GM18907 (cell line): ENCODE data around the gene URAD.
"Not testable (repeated sequence)": the region's sequence is repeated elsewhere in the genome, so short reads cannot be mapped to it uniquely, and the experiment has no call there.

ENCODE experiments used
- ATAC-seq: cut with Tn5 transposase; IDR thresholded peaks from one replicate; pipeline ENCODE4 v1.9.1; 2021; ENCODE audit warnings: mild to moderate bottlenecking, moderate library complexity; ENCODE audit not compliant: unreplicated experiment

URAD gene

DNA sequence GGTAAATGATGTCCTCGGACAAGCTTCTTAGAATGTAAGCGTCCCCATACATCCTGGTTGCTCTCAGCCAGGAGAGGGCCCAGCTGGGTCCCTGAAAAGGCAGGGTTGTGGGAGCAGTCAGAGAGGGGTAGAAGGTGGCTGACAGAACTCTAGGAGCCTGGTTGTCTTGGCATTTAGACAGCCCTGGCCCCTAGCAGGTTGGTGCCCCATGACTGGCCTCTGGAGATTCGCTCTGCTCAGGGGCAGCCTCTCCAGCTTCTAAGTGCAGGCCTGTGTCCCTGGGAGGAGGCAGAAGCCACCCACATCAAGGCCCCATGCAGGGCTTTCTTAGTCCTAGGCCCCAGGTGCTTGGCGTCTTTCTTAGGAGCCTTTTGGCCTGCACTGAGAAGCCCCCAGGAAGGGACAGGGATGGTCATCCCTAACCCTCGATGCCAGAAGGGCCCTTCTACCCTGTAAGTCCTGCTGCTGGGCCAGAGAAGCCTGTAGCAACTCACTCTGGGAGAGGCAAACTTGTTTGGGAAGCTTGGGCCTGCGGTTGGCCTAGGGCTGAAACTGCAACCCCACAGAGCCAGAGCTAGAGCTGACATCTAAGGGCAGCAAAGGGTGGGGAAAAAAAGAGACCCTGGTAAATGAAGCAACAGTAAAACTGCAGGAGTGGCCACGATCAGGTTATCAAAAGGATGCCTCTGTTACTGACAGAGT lies 16.6 kb downstream of the URAD start:
- ATAC-seq, result no peak

GRCh38 chr13:27971236-27971645 lies 17.3 kb downstream of the URAD start:
- no peak for ATAC-seq

DNA sequence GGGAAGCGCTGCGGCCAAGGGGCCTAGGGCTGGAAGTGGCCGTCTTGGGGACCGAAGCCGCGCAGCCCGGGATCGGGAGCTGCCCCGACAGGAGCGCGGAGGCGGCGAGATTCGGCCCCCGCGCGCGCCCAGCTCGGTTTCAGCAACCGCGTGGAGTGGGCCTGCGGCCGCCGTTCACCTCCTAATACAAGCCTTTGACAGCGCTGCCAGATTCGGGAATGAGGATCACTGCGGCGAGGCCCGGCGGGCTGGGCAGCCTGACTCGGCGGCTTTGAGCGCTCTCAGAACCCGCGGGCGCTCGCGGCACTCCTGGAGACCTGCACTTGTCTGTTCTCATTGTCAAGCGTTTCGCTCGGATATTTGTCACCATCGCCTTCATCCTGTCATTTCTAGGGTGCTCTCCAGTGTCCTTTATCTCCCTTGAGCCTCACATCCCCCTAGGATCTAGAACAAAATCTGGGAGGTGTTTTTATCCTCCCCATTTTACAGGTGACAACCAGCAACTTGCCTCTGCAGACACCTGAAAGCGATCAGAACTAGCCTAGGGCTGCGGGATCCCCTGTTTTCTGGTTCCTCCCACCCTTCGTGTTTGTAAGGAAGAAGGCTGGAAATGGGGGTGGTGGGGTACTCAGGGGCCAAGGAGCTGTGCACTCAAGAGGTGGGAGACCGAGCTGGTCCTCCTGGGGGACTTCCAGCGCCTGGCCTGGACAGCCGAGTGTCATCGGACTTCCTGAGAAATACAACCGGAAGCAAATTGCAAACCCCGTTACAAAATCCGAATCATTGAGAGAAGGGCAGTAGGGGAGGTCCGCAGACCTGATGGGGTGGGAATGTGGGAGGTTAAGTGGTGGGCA lies 17.9 kb downstream of the URAD start:
- no peak for ATAC-seq

- no peak for ATAC-seq
Observed at GRCh38 chr13:27969866-27970229, 18.6 kb downstream of the URAD start.

DNA sequence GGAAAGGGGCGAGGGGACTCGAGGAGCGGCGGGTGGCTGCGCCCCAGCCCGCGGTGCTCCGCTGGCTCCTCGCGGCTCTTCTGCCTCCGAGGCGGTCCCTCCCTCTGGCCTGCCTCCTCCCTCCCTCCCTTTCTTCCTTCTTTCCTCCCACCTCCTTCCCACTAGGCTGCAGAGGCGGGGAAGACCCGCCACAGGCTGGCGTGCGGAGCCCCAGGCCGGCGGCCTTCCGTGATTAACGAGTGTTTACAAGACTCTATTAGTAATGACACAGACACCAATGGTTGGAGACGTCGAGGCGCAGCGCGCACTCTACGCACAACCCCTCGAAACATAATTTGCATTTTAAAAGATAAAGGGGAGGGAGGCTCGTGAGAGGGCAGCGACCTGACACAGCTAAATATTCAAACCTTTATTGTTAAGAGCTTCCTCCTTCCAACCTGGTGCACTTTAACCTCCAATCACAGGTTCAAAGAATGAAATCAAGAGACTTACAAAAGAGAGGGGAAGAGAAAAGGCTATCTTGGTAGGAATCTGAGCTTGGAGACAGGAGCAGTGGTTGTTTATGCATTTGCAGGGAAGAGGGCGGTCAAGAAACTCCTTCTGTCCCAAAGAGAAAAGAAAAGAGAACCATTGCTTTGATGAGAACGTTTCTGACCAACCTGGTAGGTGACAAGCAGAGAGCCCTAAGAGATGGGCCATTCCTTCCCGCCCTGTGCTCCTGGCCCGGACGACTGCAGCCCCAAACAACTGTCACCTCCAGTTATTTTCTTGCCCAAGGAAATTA lies 19.2 kb downstream of the URAD start, which contains the start of gene CDX2:
CDX2 (minus strand) TSS at position 234 of the 784 bp plus-strand sequence. CDS start 309 bp downstream, outside the sequence.
- no peak for ATAC-seq

DNA sequence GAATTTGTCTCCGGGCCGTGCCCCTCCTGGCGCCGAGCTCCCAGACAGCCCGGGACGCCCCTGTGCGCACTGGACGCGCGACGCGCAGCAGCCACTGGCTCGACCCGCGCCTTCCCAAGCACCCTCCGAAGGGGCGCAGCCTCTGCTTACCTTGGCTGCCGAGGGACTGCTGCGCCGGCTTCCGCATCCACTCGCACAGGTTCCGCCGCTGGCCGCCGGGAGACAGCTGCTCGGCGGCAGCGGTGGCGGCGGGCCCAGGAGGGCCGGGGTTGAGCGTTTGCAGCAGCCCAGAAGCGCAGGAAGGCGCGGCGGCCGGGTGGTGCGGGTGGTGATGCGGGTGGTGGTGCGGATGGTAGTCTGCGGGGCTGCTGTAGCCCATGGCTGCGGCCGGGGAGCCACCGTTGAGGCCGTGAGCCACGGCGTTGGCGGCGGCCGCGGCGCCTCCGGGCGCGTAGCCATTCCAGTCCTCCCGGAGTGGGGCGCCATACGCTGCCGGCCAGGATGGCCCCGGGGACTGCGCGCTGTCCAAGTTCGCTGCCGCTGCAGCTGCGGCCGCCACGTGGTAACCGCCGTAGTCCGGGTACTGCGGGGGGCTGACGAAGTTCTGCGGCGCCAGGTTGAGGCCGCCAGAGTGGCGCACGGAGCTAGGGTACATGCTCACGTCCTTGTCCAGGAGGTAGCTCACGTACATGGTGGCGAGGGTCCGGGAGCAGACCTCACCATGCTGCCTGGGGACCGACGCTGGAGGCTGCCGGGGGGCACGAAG lies 20.0 kb downstream of the URAD start:
- no peak for ATAC-seq

GRCh38 chr13:27967736-27968315 lies 20.7 kb downstream of the URAD start:
- ATAC-seq, result no peak

DNA sequence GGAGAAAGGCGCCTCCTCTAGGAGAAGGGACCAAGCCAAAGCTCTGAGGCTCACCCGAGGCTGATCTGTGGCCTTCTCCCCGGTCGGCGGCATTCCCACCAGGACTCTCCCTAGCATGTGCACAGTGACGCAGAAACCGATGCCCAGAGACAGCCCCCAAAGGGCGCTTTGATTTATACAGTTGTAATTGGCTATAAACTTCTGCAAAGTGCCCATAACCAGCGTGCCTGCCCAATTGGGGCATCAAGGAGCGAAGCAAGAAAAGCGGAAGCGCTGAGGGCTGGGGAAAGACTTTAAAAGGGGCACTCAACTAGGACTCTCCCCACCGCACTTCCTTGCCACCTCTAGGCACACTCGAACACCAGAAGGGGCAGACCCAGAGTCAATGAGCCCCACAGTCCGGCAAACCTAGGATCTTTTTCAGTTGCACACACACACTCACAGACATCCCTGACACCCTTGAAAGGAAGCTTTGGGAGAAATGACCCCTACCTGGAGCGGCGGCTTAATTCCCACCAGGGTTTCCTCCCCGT lies 21.2 kb downstream of the URAD start:
- no peak for ATAC-seq

- no peak for ATAC-seq
Observed at GRCh38 chr13:27966641-27967202, 21.8 kb downstream of the URAD start.

DNA sequence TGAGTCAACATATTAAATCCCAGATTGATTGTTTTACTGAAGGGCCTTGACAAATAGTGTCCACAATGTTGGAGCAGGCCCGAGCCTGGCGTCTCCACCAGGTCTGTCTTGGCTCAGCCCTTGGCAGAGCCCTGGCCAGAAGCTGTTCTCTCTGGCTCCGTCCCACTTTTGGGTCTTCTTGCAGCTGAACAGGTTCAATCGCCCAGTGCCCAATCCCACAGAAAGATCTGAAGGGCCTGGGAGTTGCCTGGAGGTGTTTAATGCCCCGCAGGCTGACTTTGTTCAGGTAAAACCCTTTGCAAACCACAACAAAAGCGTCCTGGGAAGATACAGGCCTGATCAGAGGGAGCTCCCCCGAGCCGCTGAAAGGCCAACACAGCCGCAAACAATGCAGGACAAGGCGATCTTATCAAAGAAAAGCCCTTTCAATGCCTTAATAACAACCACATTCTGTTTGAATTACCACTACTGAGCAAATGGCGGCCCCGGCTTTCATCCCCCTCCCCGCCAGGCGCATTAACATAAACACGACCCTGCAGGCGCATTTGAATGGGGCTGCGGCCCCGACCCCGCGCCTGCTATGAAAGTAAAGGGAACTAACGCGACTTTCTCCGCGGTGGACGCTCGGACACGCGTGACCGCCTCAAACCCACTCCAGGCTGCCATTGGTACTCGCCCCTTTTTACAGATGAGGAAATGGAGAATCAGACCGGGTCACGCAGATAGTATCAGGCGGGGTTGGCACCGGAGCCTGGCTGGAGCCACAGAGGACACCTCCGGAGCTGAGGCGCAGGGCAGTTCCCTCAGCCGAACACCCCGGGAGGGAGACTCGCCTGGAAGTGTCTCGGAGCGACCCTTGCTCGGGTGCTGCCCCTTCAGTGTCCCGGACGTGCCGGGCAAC lies 22.5 kb downstream of the URAD start:
- no peak for ATAC-seq

- ATAC-seq, result no peak
Observed at GRCh38 chr13:27965343-27965739, 23.2 kb downstream of the URAD start.

- no peak for ATAC-seq
Observed at GRCh38 chr13:27964741-27965323, 23.7 kb downstream of the URAD start.

DNA sequence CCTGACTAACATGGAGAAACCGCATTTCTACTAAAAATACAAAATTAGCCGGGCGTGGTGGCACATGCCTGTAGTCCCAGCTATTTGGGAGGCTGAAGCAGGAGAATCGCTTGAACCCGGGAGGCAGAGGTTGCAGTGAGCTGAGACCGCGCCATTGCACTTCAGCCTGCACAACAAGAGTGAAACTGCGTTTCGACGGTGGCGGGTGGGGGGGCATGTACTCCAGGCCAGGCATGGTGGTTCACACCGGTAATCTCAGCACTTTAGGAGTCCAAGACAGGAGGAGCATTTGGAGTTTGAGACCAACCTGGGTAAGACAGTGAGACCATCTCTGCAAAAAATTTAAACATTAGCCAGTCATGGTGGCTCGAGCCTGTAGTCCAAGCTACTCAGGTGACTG lies 24.3 kb downstream of the URAD start:
- not testable (repeated sequence) for ATAC-seq

GRCh38 chr13:27963491-27963890 lies 25.0 kb downstream of the URAD start:
- no peak for ATAC-seq

DNA sequence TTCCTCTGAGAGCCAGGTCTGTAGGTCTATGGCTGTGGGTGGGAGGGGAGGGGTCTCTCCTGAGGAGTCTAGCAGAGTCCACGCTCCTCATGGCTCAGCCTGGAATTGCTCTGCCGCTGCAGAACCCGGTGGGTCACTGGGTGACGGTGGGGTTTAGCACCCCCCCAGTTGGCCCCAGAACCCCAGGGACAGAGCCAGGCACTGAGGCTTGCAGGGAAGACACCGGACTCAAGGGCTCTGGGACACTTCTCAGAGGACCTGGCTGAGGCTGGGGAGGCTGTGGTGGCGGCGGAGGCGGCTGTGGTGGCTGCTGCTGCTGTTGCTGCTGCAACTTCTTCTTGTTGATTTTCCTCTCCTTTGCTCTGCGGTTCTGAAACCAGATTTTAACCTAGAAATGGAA lies 25.5 kb downstream of the URAD start:
- ATAC-seq, result no peak

DNA sequence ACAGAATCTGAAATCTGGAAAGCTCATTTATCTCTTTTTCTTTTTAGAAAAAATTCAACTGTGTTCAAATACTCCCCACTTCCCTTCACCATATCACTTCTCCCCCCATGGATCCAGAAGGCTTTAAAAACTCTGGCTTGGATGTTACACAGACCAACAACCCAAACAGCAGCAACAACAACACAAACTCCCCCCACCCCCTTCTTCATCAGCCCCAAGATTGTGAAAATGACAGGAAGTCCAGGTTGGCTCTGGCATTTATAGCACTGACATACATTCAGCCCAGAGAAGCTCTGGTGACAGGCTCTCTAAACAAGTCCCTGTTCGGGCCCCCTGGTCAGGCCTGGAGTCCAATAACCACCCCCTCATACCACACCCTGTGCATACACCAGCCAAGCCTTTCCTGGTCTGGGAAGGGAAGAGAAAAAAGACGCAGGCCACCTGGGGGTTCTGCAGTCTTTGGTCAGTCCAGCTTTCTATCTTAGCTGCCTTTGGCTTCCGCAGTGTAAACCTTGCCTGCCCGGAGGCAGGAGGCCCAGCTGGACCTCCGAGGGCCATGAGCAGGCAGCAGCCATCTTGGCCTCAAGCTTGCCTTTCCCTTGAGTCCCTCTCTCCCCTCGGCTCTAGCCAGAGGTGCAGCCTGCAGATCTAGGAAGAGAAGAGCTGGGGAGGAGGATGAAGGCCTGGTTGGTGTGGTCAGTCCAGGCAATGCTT lies 26.2 kb downstream of the URAD start:
- no peak for ATAC-seq

DNA sequence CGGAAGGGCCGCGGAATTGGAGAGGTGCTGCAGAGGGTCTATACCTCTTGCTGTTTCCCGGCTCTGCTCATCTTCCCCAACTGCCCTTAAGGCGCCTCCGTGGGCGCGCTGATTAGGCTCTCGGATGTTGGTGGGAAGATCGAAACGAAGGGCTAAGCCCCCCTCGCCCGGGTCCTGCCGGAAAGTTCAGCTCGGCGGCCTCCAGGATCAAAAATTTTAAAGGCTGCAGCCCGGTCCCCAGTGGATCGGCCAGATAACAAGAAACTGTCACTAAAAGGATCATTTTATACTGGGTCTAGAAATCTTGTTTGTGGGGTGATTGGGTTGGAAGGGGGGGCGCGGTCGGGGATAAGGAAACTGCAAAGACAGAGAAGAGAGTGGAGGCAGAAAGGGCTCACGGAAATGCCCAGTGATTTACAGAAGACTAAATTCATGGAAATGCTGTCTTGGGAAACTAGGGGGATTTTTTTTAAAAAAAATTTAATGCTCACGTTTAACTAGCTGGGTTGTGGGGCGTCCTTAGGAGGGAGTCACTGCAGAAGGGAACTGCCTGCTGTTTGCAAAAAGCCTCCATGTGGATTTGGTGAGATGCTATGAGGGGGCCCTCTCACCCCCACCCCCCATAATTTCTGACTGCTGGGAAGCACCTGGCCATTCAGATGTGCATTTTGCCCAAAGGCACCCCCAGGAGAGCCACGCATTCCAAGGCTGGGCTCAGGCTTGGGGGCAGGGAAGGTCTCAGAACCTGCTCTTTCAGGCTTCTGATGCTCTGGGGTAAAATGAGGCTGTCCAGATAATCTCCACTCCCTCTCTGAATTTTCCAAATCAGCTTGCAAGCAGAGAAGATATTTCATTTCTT lies 27.0 kb downstream of the URAD start:
- no peak for ATAC-seq
